HepG2 (cell line): ENCODE results near the gene WNT3. TPM values are rescaled to one million over a fixed set of nuclear protein-coding genes. Genes with fewer than 3 reads are reported as not detected.

Source experiments
- CBX2 ChIP-seq, 2 experiments: fragments of 200-600 bp in 1 of 2; sonication (generic); formaldehyde crosslinking in 1 of 2; IDR thresholded peaks; 2 replicates each; pipeline versions ENCODE4 v1.7.0 to v1.8.1; 2018 to 2022; ENCODE audit warnings: low read depth in 2 of 2, low read length in 1 of 2, mild to moderate bottlenecking in 1 of 2, missing genetic modification reagents in 1 of 2
- GATA4 ChIP-seq: sonication (generic); IDR thresholded peaks from 2 replicates; pipeline ENCODE4 v1.6.1; 2016; ENCODE audit warnings: antibody characterized with exemption, low read depth, borderline replicate concordance
- GZF1 ChIP-seq: sonication (generic); formaldehyde crosslinking; IDR thresholded peaks from 2 replicates; pipeline ENCODE4 v1.5.1; 2020; ENCODE audit warnings: mild to moderate bottlenecking, missing genetic modification reagents
- HBP1 ChIP-seq: IDR thresholded peaks from 2 replicates; pipeline ENCODE4 v1.6.1; 2016; ENCODE audit warnings: low read depth, control low read depth
- HHEX ChIP-seq: IDR thresholded peaks from 2 replicates; pipeline ENCODE4 v1.6.1; 2016; ENCODE audit warnings: control low read depth
- KLF16 ChIP-seq, 2 experiments: sonication (generic) in 1 of 2; formaldehyde crosslinking in 1 of 2; IDR thresholded peaks; 2 replicates each; pipeline versions ENCODE4 v1.6.1 to v1.8.0; 2016 to 2023; ENCODE audit warnings: missing genetic modification reagents in 2 of 2, missing compliant biosample characterization in 1 of 2
- KMT2B ChIP-seq: IDR thresholded peaks from 2 replicates; pipeline ENCODE4 v1.6.1; 2016; ENCODE audit warnings: missing genetic modification reagents, missing compliant biosample characterization
- MYNN ChIP-seq: sonication (generic); formaldehyde crosslinking; IDR thresholded peaks from 2 replicates; pipeline ENCODE4 v1.4.0; 2020; ENCODE audit warnings: mild to moderate bottlenecking, low read depth, missing genetic modification reagents
- NFIC ChIP-seq: IDR thresholded peaks from 2 replicates; pipeline ENCODE4 v1.6.1; 2012; ENCODE audit warnings: mild to moderate bottlenecking, low read length, inconsistent platforms
- RFX1 ChIP-seq: fragments of 450-650 bp; IDR thresholded peaks from 2 replicates; pipeline ENCODE4 v1.6.1; 2017
- RXRA ChIP-seq: sonication (generic); formaldehyde crosslinking; IDR thresholded peaks from 2 replicates; pipeline ENCODE4 v1.5.1; 2020; ENCODE audit warnings: missing genetic modification reagents
- RXRB ChIP-seq: IDR thresholded peaks from 2 replicates; pipeline ENCODE4 v1.6.1; 2016; ENCODE audit warnings: borderline replicate concordance, missing genetic modification reagents, missing compliant biosample characterization
- SP140L ChIP-seq: sonication (generic); formaldehyde crosslinking; IDR thresholded peaks from 2 replicates; pipeline ENCODE4 v1.4.0; 2020; ENCODE audit warnings: missing genetic modification reagents, borderline replicate concordance
- ZBTB38 ChIP-seq: sonication (generic); formaldehyde crosslinking; IDR thresholded peaks from 2 replicates; pipeline ENCODE4 v1.5.1; 2020; ENCODE audit warnings: mild to moderate bottlenecking, missing genetic modification reagents
- ZFP1 ChIP-seq: IDR thresholded peaks from 2 replicates; pipeline ENCODE4 v1.6.1; 2016
- ZFX ChIP-seq: sonication (generic); formaldehyde crosslinking; IDR thresholded peaks from 2 replicates; pipeline ENCODE4 v1.4.0; 2020; ENCODE audit warnings: mild to moderate bottlenecking, low read depth, missing genetic modification reagents, moderate library complexity
- ZKSCAN1 ChIP-seq: fragments of 150-350 bp; IDR thresholded peaks from 2 replicates; pipeline ENCODE4 v1.6.1; 2014; ENCODE audit warnings: low read length
- ZNF263 ChIP-seq: sonication (generic); formaldehyde crosslinking; IDR thresholded peaks from 2 replicates; pipeline ENCODE4 v1.4.0; 2020; ENCODE audit warnings: missing genetic modification reagents
- ZNF331 ChIP-seq: sonication (generic); formaldehyde crosslinking; IDR thresholded peaks from 2 replicates; pipeline ENCODE4 v1.4.0; 2020; ENCODE audit warnings: missing genetic modification reagents
- ZNF33B ChIP-seq: sonication (generic); formaldehyde crosslinking; IDR thresholded peaks from 2 replicates; pipeline ENCODE4 v1.5.1; 2020; ENCODE audit warnings: mild to moderate bottlenecking, missing genetic modification reagents
- ZNF441 ChIP-seq: sonication (generic); formaldehyde crosslinking; IDR thresholded peaks from 2 replicates; pipeline ENCODE4 v1.7.0; 2021; ENCODE audit warnings: missing genetic modification reagents, borderline replicate concordance
- ZNF484 ChIP-seq: sonication (generic); formaldehyde crosslinking; IDR thresholded peaks from 2 replicates; pipeline ENCODE4 v1.5.1; 2020; ENCODE audit warnings: mild to moderate bottlenecking, low read depth, missing genetic modification reagents, borderline replicate concordance
- ZNF501 ChIP-seq: sonication (generic); formaldehyde crosslinking; IDR thresholded peaks from 2 replicates; pipeline ENCODE4 v1.5.1; 2020; ENCODE audit warnings: mild to moderate bottlenecking, moderate library complexity, missing genetic modification reagents
- ZNF557 ChIP-seq: sonication (generic); formaldehyde crosslinking; IDR thresholded peaks from 2 replicates; pipeline ENCODE4 v1.4.0; 2020; ENCODE audit warnings: missing genetic modification reagents
- ZNF652 ChIP-seq: IDR thresholded peaks from 2 replicates; pipeline ENCODE4 v1.6.1; 2016; ENCODE audit warnings: low read depth, borderline replicate concordance
- polyA plus RNA-seq, 8 experiments: library from polyadenylated mRNA; depleted of rRNA in 3 of 8; stranded (reverse) in 7 of 8; unstranded in 1 of 8; fragments of >200 nt; fragmentation: Illumina TruSeq in 4 of 8; extraction: Trizol in 4 of 8; gene quantifications; 2 replicates each; pipeline versions ENCODE4 v1.2.1 to v1.2.3, GENCODE V29; 2011 to 2016; ENCODE audit warnings: low read depth in 4 of 8, missing spikeins in 1 of 8, mixed read lengths in 1 of 8; ENCODE audit not compliant: insufficient read depth in 1 of 8
- total RNA-seq, 5 experiments: library from RNA; depleted of rRNA; stranded (reverse); fragments of >200 nt; fragmentation: Illumina TruSeq; extraction: Trizol; gene quantifications; 2 replicates each; pipeline ENCODE4 v1.2.3, GENCODE V29; 2016; ENCODE audit warnings: low read depth in 1 of 5
- TF ChIP-seq, protein P1 (sequence below), 2 experiments: IDR thresholded peaks; 2 replicates each; pipeline ENCODE4 v1.6.1; 2011 to 2012; ENCODE audit warnings: low read length in 2 of 2, borderline replicate concordance in 1 of 2, low read depth in 1 of 2, mild to moderate bottlenecking in 1 of 2, moderate library complexity in 1 of 2
- TF ChIP-seq, protein P2 (sequence below): sonication (generic); formaldehyde crosslinking; IDR thresholded peaks from 2 replicates; pipeline ENCODE4 v1.8.0; 2023; ENCODE audit warnings: mild to moderate bottlenecking, missing genetic modification reagents

The WNT3 gene
- total and polyA plus RNA-seq, 2 of the 13 experiments (the other 11 are each of a cell fraction or from before 2014, with no cell fraction given), result 8.5 to 10.3 TPM

DNA sequence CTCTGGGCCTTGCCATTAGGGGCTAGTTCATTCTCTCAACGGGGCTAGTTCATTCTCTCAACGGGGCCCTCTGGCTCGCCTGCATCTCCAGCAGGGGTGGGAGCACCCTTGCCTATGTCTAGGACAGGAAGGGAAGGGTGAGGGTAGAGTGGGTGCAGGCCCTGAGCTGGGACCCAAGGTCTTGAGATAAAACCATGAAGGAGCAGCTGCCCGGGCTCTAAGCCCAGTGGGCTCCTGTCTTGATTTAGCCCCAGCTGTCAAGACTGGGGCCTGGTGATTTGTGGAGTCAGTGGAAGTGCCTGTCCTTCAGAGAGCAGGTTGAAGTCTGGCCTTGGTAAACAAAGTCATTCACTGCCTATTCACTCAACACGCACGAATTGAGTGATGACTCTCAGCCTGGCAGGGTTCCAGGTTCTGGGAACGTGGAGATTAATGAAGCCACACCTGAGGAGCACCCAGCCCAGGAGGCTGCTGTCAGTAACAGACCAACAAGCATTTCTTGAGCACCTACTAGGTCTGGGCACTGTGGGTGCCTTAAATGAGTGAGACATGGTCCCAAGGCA is 35.4 kb downstream of the WNT3 start (continued):
- 0 out of 2 replicates have a peak, but pooled peaks have one; percentile 16 for TF ChIP-seq ZNF501 (CRISPR knock-in tag)
- TF ChIP-seq ZNF33B (CRISPR knock-in tag), result no peak
- TF ChIP-seq, protein P1, sequence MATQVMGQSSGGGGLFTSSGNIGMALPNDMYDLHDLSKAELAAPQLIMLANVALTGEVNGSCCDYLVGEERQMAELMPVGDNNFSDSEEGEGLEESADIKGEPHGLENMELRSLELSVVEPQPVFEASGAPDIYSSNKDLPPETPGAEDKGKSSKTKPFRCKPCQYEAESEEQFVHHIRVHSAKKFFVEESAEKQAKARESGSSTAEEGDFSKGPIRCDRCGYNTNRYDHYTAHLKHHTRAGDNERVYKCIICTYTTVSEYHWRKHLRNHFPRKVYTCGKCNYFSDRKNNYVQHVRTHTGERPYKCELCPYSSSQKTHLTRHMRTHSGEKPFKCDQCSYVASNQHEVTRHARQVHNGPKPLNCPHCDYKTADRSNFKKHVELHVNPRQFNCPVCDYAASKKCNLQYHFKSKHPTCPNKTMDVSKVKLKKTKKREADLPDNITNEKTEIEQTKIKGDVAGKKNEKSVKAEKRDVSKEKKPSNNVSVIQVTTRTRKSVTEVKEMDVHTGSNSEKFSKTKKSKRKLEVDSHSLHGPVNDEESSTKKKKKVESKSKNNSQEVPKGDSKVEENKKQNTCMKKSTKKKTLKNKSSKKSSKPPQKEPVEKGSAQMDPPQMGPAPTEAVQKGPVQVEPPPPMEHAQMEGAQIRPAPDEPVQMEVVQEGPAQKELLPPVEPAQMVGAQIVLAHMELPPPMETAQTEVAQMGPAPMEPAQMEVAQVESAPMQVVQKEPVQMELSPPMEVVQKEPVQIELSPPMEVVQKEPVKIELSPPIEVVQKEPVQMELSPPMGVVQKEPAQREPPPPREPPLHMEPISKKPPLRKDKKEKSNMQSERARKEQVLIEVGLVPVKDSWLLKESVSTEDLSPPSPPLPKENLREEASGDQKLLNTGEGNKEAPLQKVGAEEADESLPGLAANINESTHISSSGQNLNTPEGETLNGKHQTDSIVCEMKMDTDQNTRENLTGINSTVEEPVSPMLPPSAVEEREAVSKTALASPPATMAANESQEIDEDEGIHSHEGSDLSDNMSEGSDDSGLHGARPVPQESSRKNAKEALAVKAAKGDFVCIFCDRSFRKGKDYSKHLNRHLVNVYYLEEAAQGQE (IDR thresholded peaks at IDR 0.05; ENCODE audit: borderline replicate concordance in 1 of 2, low read depth in 1 of 2, low read length in 2 of 2), result no peak
- 0 out of 2 replicates have a peak, but pooled peaks have one; percentile 50 for TF ChIP-seq NFIC
- no peak for TF ChIP-seq GATA4
- no peak for TF ChIP-seq ZNF441 (CRISPR knock-in tag)
- no peak for TF ChIP-seq SP140L (CRISPR knock-in tag)
- peak; percentile 38; the same call in 1 of the 2 replicates for TF ChIP-seq RXRB (CRISPR knock-in tag)
- TF ChIP-seq ZNF484 (CRISPR knock-in tag), result no peak
- TF ChIP-seq ZNF331 (CRISPR knock-in tag), result peak; percentile 21; the same call in 1 of the 2 replicates
- no peak for TF ChIP-seq ZNF557 (CRISPR knock-in tag)
- 0 out of 2 replicates have a peak, but pooled peaks have one; percentile 73 for TF ChIP-seq HBP1
- TF ChIP-seq ZFX (CRISPR knock-in tag), result peak; percentile 60; the same call in 1 of the 2 replicates
- TF ChIP-seq CBX2 (IDR thresholded peaks at IDR 0.05; ENCODE audit: low read depth, low read length), result no peak
- TF ChIP-seq CBX2 (CRISPR knock-in tag; IDR thresholded peaks at IDR 0.05; ENCODE audit: low read depth), result no peak
- TF ChIP-seq, protein P2, sequence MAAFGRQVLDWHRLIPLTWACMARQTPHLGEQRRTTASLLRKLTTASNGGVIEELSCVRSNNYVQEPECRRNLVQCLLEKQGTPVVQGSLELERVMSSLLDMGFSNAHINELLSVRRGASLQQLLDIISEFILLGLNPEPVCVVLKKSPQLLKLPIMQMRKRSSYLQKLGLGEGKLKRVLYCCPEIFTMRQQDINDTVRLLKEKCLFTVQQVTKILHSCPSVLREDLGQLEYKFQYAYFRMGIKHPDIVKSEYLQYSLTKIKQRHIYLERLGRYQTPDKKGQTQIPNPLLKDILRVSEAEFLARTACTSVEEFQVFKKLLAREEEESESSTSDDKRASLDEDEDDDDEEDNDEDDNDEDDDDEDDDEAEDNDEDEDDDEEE, result no peak
- peak; percentile 20; the same call in 1 of the 2 replicates for TF ChIP-seq ZNF652 (CRISPR knock-in tag)
- TF ChIP-seq MYNN, result no peak
- no peak for TF ChIP-seq RFX1
- peak; percentile 35; the same call in 1 of the 2 replicates for TF ChIP-seq RXRA (CRISPR knock-in tag)
- TF ChIP-seq ZBTB38 (CRISPR knock-in tag), result no peak
- TF ChIP-seq KMT2B (CRISPR knock-in tag), result 0 out of 2 replicates have a peak, but pooled peaks have one; percentile 28
- TF ChIP-seq ZFP1 (CRISPR knock-in tag), result no peak
- no peak; the same call in 1 of the 2 replicates for TF ChIP-seq GZF1 (CRISPR knock-in tag)
- TF ChIP-seq ZKSCAN1, result no peak
- TF ChIP-seq HHEX, result peak; percentile 52; the same call in 1 of the 2 replicates
- TF ChIP-seq KLF16 (CRISPR knock-in tag; IDR thresholded peaks at IDR 0.05), result peak in 1 of 2 experiments; percentile 47; a peak in 1 of 4 replicates
- peak; percentile 76 for TF ChIP-seq ZNF263 (CRISPR knock-in tag)
